A549 treated with CORT108297 at 1 μM for 4 hours (cell line): Measurements from ENCODE around the gene DHTKD1. TPM values are rescaled to one million over a fixed set of nuclear protein-coding genes. Genes with fewer than 3 reads are reported as not detected.

Source experiments
- total RNA-seq: library from RNA; stranded (reverse); fragments of 200-300 nt; extraction: Qiagen RNA extraction; gene quantifications from 5 replicates; pipeline ENCODE4 v1.2.3, GENCODE V29; 2022

Gene DHTKD1
- 6.6 to 9.7 TPM (median 8.9 TPM) in 5 replicates for total RNA-seq

GRCh38 chr10:12068449-12069269, at the start of gene DHTKD1:
Gene DHTKD1, plus strand, starts transcription at chr10:12068954. Its CDS starts 80 bp downstream, at chr10:12069034.

DNA sequence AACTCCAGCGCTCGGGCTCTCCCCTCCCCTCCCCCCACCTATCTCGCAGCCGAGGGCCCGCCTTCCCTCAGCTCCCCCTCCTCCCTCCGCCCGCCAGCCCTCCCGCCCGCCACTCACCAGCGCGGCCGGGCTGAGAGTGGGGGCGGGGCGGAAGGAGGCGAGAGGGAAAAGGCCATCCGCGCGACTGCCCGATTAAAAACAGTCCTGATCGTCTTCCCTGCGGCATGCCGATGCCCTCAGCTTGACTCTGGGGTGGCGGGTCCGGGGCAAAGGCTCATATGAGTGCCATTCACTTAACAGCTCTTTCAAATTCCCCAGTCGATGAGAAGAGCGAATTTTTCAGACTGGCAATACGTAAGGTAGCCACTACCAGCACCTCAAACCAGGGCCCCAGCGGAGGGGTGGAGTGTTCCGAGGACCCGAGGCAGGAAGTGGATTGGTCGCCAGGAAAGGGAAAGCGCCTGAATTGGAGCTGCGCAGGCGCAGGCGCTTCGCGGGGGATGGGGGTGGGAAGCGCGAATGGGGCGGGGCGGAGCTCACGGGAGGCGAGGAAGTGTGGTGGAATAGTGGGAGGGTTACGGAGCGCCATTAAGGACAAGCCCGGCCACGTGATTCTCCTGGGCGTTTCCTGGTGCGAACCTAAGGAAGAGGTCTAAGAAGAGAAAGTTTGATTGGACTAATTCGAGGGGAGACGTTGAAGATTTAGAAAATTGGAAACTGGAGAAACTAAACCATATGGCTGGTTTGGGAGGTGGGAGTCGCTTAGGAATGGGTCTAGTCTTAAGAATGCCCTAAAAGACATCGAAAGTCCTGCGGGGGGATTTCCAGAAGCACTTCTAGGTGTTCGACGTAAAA, 25.7 kb upstream of the DHTKD1 start, which contains the start of gene UPF2:
TSS of gene UPF2 (minus strand) at position 13 of the 855 bp plus-strand sequence. CDS start 7,386 bp downstream, outside the sequence.

DNA sequence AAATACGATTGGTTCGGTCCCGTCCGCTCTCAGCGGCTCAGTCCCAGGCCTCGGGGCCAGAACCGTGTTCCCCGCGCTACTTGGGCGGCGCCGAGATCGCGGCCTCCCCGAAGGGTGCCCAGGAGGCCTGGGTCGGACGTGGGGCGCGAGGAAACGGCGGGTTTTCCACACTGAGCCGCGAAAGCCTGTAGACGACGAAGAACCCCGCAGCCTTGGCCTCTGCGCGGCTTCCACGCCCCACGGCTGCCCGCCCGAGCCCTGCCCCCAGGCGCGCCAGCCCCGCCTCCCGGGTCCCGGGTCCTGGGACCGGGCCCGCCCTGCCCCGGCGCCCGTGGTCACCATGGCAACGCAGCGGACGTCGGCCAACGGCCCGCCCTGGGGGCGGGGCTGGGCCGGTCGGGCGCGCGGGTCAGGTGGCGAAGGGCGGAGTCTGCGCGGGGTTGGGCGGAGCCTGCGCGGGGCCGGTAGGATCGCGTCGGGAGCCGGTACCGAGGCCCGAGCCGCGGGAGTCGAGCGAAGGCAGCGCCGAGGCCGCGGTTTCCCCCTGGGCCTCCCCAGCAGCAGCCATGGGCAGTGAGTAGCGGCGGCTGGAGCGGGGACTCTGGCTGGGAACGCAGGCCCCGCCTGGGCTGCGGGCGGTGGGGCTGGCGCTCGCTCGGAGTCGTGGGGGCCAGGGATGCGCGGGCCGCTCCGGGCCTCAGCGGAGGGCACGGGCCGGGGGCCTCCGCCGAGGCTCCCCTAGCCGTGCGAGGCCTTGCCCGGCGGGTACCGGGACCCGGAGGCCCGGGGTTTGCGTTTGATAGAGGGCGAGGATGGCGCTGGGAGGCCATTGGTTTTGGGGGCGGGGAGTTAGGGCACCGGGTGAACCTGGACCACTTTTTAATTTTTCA, 60.7 kb downstream of the DHTKD1 start, which contains the start of gene SEC61A2:
TSS of gene SEC61A2 (plus strand) at position 456 of the 890 bp plus-strand sequence. CDS start at position 567, 111 bp downstream.

Other genes starting within 250 kb of the DHTKD1 start
- 28.1 to 42.6 TPM (median 39.2 TPM) in 5 replicates for gene PROSER2, start 245.6 kb upstream of the DHTKD1 start, total RNA-seq
- gene UPF2, start 26.1 kb upstream of the DHTKD1 start, total RNA-seq: 14.4 to 19.7 TPM (median 15.4 TPM) in 5 replicates
- 11.4 to 13.0 TPM (median 12.6 TPM) in 5 replicates for gene SEC61A2, start 60.7 kb downstream of the DHTKD1 start, total RNA-seq
- 124 to 167 TPM (median 132 TPM) in 5 replicates for gene NUDT5, start 126.9 kb downstream of the DHTKD1 start, total RNA-seq
- 120 to 192 TPM (median 128 TPM) in 5 replicates for gene CDC123, start 127.2 kb downstream of the DHTKD1 start, total RNA-seq